HUDEP-2 (cell line): ENCODE data around the gene FAM81B.
"Not testable (repeated sequence)": the region's sequence is repeated elsewhere in the genome, so short reads cannot be mapped to it uniquely, and the experiment has no call there.

Source experiments
- DNase-seq, 76 experiments: peaks; one replicate each; lab custom pipeline; 2025; ENCODE audit not compliant: unreplicated experiment in 76 of 76; lab: John Stamatoyannopoulos, UW

FAM81B gene, protein sequence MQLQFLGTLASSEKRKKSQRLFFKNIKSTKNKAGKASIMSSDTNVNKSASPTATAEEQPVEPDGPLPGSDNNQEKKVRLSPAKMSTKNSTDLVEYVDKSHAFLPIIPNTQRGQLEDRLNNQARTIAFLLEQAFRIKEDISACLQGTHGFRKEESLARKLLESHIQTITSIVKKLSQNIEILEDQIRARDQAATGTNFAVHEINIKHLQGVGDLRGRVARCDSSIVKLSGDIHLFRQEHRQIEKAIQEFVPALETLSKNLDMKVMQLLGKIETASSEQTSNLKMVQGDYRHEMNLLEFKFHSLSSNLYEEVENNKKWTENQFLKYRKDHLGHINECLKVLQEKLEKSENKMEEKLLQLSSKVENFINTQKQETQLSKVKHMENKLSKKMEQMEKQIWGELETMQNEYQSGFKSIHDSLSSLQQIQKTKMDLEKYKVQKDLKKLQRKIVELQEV

DNA sequence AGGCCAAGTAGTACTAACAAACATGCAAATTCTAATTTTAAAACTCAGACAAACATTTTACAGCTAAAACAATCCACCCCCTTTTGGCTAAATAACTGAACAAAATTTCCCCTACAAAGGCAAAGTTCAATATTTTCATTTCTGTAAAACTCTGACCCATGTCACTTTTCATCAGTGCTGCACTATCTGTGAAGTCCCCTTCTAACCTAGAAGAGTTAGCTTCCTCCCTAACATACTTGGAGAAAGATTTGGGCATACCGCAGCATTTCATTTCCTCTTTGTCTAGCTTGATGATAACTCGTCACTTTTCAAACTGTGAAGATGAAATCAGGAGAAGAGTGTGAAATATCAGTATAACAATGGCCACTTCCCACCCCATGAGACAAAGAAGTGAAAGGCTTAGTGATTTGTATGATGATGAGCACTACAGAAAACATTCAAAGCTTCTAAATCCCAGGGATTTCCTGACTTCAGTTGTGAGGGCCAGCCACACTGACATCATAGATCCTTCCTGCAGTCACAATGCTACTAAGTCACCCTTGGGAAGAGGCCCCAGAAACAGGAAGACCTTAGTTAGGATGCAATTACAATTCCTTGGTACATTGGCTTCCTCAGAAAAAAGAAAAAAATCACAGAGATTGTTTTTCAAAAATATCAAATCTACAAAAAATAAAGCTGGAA lies at the start of gene FAM81B:
Gene FAM81B, plus strand, starts transcription at position 555 of the 681 bp plus-strand sequence. Its CDS starts 24 bp downstream, at position 579.
- DNase-seq: no peak

DNA sequence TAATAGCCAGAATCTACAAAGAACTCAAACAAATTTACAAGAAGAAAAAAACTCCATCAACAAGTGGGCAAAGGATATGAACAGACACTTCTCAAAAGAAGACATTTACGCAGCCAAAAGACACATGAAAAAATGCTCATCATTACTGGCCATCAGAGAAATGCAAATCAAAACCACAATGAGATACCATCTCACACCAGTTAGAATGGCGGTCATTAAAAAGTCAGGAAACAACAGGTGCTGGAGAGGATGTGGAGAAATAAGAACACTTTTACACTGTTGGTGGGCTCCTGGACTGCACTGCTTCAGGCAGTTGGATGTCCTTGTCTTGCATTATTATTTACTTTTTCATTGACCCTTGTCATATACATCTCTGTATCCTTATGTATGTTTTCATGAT lies 49.7 kb upstream of the FAM81B start:
- DNase-seq: not testable (repeated sequence)

DNA sequence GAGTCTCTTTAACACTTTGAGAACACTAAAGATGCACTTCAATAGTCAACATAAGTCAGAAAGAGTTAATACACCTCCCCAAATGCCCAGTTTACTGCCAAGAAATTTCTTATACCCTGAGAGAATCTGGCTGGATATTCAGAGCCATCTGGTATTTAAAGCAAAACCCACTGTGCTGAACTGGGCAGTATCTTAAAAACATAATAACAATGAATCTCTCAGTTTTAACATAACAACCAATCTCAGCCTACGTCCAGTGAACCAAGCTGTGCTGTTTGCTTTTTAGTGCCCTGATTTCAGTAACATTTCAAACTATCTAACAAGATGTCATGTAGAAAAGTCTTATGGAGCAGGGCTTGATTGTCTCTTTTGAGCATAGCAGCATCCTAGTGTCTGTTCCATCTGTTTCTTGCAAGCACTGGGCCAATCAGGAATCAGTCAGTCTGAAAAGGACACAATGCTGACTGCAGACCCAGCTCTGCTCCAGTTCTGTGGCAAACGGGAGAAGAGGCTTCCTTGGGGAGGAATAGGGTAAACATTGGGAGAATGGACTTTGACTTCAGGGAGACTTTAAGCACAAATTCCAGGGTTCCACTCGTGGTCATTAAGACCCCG lies 43.6 kb upstream of the FAM81B start:
- no peak for DNase-seq

DNA sequence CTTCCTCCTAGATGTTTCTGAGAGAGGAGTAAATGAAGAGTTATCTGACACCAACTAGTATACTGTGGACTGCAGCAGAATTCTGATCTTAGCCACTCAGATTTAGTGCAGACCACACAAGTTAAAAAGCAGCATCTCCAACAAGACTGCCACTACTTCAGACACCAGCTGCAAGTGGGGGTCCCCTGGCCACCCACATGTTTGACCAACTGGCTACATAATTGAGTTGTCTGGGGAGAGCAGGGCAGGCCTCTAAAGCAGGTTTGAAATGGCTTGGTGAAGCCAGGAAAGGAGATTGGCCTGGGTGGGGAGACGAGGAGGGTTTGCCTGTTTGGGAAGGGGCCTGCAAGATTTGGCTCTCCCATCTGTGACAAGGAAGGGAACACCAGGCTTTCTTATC lies 40.5 kb upstream of the FAM81B start:
- DNase-seq: no peak

DNA sequence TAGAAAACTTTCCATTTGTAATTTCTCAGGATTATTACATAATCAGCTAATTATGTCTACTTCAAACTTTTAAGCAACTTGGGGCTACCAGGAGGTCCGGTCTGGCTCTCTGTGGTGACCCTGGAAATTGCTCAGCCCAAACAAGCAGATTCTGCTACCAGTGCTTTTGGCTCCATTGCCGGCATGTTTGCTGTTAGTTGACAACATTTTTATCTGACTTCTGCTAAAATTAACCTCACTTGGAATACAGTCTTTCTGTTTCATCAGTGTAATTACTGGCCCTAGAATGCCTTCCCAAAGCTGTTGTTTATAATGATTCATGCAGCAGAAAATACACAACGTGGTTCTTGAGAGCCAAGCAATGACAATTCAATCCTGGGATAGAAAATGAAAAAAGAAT lies 38.5 kb upstream of the FAM81B start:
- DNase-seq: no peak

DNA sequence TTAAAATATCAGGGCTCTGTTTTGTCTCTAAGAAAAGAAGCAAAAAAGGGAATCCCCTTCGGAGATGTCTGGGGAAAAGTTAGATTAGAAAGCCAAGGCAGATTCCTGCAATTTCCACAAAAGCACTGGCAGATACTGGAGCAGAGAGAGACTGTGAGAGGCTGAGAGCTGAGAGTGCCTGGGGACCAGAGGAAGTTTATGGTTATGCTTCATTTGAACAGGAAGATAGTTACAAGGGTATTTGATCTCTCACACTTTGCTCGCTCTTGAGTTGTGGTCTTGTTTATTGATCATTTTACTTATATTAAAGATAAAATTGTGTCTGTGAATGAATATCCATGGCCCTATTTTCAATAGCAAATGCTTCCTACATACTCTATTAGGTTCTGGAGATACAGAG lies 32.8 kb upstream of the FAM81B start:
- DNase-seq: no peak

DNA sequence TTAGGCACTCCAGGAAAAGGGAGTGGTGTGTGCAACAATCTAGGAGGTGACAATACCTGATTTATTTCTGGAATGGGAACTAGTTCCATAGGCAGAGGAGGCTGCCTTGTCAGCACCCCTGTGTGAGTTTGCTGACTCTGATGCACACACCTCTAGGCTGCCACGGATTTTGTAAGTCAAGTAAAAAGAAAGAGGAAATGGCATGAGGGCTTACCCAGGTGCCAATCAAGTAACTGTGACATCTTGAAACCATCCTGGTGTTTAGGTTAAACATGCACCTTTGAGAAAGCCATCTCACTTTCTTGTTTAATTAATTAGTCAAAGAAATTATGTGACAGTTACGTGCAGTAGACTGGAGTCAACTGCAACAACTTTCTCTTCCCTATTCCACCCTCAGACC lies 32.3 kb upstream of the FAM81B start:
- no peak for DNase-seq

DNA sequence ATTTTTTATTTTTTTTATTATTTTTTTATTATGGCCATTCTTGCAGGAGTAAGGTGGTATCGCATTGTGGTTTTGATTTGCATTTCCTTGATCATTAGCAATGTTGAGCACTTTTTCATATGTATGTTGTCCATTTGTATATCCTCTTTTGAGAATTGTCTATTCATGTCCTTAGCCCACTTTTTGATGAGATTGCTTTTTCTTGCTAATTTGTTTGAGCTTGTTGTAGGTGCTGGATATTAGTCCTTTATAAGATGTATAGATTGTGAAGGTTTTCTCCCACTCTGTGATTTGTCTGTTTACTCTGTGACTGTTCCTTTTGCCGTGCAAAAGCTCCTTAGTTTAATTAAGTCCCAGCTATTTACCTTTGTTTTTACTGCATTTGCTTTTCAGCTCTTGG lies 30.5 kb upstream of the FAM81B start:
- not testable (repeated sequence) for DNase-seq

DNA sequence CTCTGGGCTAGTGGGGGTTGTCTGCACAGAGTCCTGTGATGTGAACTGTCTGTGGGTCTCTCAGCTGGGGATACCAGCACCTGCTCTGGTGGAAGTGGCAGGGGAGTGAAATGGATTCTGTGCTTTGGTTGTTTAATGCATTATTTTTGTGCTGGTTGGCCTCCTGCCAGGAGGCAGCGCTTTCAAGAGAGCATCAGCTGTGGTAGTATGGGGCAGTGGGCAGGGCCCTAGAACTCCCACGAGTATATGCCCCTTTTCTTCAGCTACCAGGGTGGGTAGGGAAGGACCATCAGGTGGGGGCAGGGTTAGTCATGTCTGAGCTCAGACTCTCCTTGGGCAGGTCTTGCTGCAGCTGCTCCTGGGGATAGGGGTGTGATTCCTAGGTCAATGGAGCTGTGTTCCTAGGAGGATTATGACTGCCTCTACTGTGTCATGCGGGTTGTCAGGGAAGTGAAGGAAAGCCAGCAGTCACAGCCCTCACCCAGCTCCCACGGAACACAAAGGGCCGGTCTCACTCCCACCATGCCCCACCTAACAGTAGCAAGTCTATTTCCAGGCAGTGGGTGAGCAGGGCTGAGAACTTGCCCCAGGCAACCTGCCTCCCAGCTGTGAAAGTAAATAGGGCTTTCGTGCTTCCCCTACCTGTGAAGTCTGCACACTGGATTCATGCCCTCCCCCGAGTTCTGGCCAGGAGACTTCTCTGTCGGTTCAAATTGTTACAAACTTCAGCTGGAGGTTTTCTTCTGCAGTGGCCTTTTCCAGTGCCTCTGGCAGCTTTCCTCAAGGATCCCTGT lies 25.7 kb upstream of the FAM81B start:
- DNase-seq: no peak

DNA sequence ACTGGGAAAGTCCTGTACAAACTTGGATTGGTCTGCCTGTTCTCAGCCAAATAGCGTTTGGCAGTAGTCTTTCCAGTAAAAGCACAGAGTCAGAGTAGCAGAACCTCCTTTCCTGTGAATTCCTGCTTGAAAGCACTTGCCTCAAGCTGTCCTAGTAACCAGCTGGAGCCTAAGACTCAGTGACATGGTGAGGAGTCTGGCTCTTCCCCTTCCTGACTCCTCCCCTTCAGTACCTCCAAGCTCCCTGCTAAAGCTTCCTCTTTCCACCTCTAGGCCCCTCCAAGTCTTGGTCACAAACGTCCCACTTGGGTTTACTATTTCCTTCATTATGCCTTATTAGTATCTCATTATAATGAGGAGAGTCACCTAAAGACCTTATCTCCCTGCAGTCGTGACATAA lies 21.4 kb upstream of the FAM81B start:
- DNase-seq: no peak

DNA sequence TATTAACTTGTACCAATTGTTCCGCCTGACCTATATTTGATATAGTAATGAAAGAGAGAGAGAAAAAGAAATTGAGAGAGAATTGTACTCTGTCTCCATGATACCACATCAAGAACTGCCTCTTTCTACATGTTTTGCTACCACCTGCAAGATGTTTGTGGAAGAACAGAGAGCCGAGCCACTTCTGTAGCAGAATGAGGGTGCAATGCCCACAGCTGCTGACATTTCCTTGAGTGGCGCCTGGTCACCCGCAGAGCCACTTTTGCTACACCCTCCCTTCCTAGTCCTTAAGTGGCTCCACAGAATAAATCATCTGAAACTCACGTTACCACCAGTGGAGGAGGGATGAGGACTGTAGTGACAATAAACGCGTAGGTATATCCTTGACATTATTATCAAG lies 17.1 kb upstream of the FAM81B start:
- no peak for DNase-seq

DNA sequence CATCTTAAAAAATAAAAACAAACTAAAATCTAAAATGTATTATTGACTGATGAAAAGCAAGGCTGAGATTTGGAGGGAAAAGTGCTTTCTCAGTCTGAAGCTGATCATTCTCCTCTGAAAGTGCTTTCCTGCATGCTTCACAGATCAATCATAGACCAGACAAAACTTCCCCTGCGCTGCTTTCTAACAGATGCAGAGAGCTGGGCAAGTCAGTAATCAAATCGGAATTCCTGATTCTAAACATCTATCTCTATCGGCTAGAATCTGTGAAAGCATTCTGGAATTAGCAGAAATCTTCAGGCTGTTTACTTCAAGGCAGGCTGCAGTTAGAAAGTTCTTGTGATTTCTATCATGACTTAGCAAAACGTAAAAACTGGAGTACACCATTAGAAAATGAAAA lies 15.6 kb upstream of the FAM81B start:
- DNase-seq: no peak

DNA sequence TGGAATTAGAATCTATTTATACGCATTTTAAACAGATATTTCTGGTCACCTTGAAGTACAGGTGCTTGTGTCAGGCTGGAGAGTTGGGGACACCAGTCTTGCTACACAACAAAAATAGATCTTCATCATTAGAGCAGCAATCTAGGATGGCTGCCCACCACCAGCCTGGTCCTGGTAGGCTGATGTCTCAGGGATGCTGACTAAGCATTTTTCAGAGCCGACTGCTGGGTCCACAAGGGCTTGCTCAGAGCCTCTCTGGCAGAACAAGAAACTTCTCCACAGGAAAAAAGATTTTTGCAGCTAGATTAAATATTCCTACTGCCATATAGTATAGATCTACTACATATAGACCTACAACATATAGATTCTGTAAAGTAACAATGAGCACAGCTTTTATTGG lies 12.0 kb upstream of the FAM81B start:
- no peak for DNase-seq

DNA sequence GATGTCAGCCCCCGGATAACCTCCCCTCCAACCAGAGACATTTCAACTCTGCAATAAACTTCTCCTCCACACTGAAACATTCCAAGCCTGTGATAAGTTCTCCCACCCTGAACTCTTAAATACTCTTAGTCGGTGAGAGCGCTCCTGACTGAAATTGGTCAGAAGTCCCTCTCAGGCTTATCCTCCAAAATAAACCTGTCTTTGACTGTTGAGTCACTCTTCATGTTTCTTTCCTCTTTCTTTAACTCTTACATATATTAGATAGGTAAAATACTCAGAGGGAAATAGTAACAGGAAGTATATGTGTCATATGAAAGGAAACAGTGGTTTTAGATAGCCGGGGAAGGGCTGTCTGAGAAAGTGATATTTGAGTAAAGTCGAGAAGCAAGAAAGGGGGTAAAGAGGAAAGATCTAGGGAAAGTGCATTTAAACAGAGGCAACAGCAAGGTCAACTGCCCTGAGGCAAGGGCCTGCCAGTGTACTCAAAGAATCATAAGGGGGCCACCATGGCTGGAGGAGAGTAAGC lies 11.0 kb upstream of the FAM81B start:
- no peak for DNase-seq

DNA sequence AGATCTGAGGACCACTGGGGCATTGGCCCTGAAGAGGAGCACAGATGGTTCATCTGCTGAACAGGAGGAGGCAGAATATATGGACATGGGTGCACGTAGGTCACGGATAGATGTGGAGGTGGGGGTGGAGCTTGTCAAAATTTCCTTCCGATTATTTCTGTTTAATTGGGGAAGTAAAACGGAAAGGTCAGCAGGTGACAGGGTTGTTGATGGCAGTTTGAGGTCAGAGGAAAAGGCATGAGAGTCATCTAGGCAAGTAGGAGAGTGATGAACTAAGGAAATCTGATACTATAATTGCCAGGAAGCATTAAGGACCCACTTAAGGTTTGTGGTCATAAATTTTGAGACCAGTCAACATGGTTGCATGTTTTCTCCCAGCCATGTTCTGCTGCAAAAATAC lies 8.4 kb upstream of the FAM81B start:
- DNase-seq: no peak

DNA sequence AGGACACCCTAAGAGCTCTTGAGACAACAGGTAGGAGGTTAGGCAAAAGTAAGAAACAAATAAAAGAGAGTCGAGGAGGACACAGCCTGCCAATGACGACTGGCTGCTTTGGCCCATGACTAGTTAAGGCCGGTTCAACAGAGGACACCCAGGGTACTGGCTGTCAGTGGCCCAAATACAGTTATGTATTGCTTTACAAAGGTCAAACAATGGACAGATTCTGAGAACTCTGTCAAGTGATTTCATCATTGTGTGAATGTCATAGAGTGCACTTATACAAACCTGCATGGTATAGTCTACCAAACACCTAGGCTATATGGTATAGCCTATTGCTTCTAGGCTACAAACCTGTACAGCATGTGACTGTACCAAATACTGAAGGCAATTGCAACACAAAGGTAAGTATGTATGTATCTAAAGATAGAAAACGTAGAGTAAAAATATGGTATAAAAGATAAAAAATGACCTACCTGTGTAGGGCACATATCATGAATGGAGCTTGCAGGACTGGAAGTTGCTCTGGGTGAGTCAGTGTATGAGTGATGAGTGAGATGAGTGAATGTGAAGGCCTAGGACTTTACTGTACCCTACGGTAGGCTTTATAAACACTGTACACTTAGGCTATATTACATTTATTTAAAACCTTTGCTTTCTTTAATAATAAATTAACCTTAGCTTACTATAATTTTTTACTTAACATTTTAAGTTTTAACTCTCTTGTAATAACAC lies 6.5 kb upstream of the FAM81B start:
- no peak for DNase-seq

DNA sequence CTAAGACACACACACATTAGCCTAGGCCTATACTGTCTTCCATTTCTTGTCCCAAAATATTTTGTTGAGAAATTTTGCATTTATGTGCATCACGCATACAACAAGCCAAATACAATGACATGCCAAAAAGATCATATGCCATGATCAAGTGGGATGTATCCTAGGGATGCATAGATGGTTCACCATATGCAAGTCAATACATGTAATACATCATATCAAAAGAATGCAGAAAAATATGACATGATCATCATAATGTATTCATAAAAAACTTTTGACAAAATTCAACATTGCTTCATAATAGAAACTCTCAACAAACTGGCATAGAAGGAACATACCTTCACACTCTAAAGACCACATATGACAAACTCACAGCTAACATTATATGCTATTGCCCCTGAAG lies 5.8 kb upstream of the FAM81B start:
- no peak for DNase-seq

DNA sequence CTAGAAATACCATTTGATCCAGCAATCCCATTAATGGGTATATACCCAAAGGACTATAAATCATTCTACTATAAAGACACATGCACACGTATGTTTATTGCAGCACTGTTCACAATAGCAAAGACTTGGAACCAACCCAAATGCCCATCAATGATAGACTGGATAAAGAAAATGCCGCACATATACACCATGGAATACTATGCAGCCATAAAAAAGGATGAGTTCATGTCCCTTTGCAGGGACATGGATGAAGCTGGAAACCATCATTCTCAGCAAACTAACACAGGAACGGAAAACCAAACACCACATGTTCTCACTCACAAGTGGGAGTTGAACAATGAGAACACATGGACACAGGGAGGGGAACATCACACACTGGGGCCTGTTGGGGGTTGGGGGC lies 799 bp downstream of the FAM81B start:
- DNase-seq: not testable (repeated sequence)

DNA sequence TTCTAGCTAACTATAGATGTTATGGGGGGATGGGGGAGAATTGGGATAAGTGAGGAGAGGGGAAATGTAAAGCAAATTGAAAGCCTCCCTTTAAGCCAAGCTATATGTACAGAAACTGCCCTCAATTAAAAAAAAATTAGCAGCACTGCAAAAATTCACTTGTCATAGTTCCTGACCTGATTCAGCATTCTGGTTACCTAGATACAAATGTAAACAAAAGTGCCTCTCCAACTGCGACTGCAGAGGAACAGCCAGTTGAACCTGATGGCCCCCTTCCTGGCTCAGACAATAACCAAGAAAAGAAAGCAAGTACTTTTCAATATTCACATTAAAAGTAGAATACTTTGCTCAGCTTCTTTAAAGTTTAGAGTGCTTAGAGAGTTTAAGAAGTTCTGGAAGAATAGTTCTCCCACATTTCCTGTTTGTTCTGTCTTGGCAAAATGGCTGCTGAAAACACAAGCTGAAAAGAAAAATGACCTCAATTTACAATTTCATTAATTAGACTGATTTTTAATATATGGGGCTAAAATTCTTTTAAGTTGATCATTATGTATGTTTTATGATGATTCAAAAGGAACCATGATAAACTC lies 1.5 kb downstream of the FAM81B start:
- DNase-seq: peak in 6 of 76 experiments; percentile 8 to 50 (median 22)

DNA sequence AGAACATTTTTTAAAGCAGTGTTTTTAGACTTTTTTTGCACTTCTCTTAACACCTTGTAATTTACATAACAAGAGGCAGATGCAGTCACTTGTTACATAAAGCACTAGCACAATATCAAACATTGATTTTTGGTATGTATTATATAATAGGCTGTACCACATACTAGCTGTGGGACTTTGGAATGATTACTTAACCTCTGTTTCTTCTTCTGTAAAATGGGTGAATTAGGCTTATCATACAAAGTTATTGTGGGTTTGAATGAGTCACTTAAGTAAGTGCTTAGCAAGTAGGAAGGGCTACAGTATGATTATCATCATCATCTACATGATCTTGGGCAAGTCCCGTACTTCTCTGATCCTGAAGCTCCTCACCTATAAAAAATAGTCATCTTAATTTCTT lies 2.1 kb downstream of the FAM81B start:
- DNase-seq: peak in 1 of 76 experiments; percentile 28
